CD8-positive, alpha-beta memory T cell (primary cell): ENCODE results near the gene PAK6. TPM values are rescaled to one million over a fixed set of nuclear protein-coding genes. Genes with fewer than 3 reads are reported as not detected.

Source experiments
- polyA plus RNA-seq: library from polyadenylated mRNA; unstranded; fragments of 300-500 nt; fragmentation: Illumina TruSeq; gene quantifications from one replicate; pipeline ENCODE4 v1.2.3, GENCODE V29; 2021
- total RNA-seq, 2 experiments: library from RNA; stranded (reverse); gene quantifications; one replicate each; pipeline ENCODE4 v1.2.3, GENCODE V29; 2021

PAK6 gene
- total and polyA plus RNA-seq, 3 experiments from 2014 or later = 1.7 to 2.8 (median 1.9) TPM

Other genes with a start within 250 kb of the PAK6 start
- gene SRP14, start 199.9 kb upstream of the PAK6 start, total RNA-seq = 100 to 1,000 TPM; 202 to 203 TPM
- gene SRP14, start 199.9 kb upstream of the PAK6 start, polyA plus RNA-seq = 835 TPM
- 10 to 100 TPM; 15.3 to 16.8 TPM for gene BMF, start 130.2 kb upstream of the PAK6 start, total RNA-seq
- 2.3 TPM for gene BMF, start 130.2 kb upstream of the PAK6 start, polyA plus RNA-seq
- 10 to 100 TPM; 44.4 to 50.3 TPM for gene BUB1B, start 78.0 kb upstream of the PAK6 start, total RNA-seq
- 0.26 TPM for gene BUB1B, start 78.0 kb upstream of the PAK6 start, polyA plus RNA-seq
- gene ANKRD63, start 44.0 kb downstream of the PAK6 start, total RNA-seq = not detected
- gene ANKRD63, start 44.0 kb downstream of the PAK6 start, polyA plus RNA-seq = not detected
- 10 to 100 TPM; 57.3 to 57.7 TPM for gene PLCB2, start 68.9 kb downstream of the PAK6 start, total RNA-seq
- gene PLCB2, start 68.9 kb downstream of the PAK6 start, polyA plus RNA-seq = 34.8 TPM
- 10 to 100 TPM; 13.5 to 15.3 TPM for gene INAFM2, start 84.6 kb downstream of the PAK6 start, total RNA-seq
- 2.7 TPM for gene INAFM2, start 84.6 kb downstream of the PAK6 start, polyA plus RNA-seq
- under 1 TPM; 0.39 to 0.47 TPM for gene CCDC9B, start 101.9 kb downstream of the PAK6 start, total RNA-seq
- gene CCDC9B, start 101.9 kb downstream of the PAK6 start, polyA plus RNA-seq = 0.08 TPM
- gene PHGR1, start 112.0 kb downstream of the PAK6 start, total RNA-seq = not detected
- gene PHGR1, start 112.0 kb downstream of the PAK6 start, polyA plus RNA-seq = not detected
- gene DISP2, start 119.2 kb downstream of the PAK6 start, total RNA-seq = 1 to 10 TPM in 1 of 2 experiments, under 1 TPM in 1; 0.18 to 1.1 TPM
- gene DISP2, start 119.2 kb downstream of the PAK6 start, polyA plus RNA-seq = 1.1 TPM
- gene KNSTRN, start 143.7 kb downstream of the PAK6 start, total RNA-seq = 10 to 100 TPM; 42.8 to 49.9 TPM
- 3.6 TPM for gene KNSTRN, start 143.7 kb downstream of the PAK6 start, polyA plus RNA-seq
- gene IVD, start 166.7 kb downstream of the PAK6 start, total RNA-seq = 10 to 100 TPM; 68.5 to 80.1 TPM
- 56.0 TPM for gene IVD, start 166.7 kb downstream of the PAK6 start, polyA plus RNA-seq
- 10 to 100 TPM; 23.6 to 24.9 TPM for gene BAHD1, start 201.9 kb downstream of the PAK6 start, total RNA-seq
- gene BAHD1, start 201.9 kb downstream of the PAK6 start, polyA plus RNA-seq = 4.1 TPM
- 10 to 100 TPM; 13.1 to 13.3 TPM for gene CHST14, start 231.9 kb downstream of the PAK6 start, total RNA-seq
- 1.7 TPM for gene CHST14, start 231.9 kb downstream of the PAK6 start, polyA plus RNA-seq